Thyroid gland (tissue), 4 donors: ENCODE data around the gene CETN2.

Experiments
- CTCF ChIP-seq, 6 experiments: fragments of 200-600 bp in 3 of 6; fragments of 450-650 bp in 3 of 6; sonication (generic) in 3 of 6; IDR thresholded peaks; one replicate each; pipeline ENCODE4 v1.5.1; 2016 to 2019; ENCODE audit warnings: antibody characterized with exemption in 6 of 6, mild to moderate bottlenecking in 2 of 6, inconsistent platforms in 1 of 6, moderate library complexity in 1 of 6
- POLR2A ChIP-seq, 2 donors: fragments of 450-650 bp; IDR thresholded peaks; one replicate each; pipeline ENCODE4 v1.6.1; 2017; ENCODE audit warnings: antibody characterized with exemption in 2 of 2, mild to moderate bottlenecking in 2 of 2, moderate library complexity in 1 of 2

- TF ChIP-seq POLR2A (IDR thresholded peaks at IDR 0.05) (no peak), CTCF (IDR thresholded peaks at IDR 0.05) (no peak)
Measured at GRCh38 chrX:152871260-152871659, 40.7 kb upstream of the CETN2 start.
